ENCODE data around the gene UBE2F. TPM values are rescaled to one million over a fixed set of nuclear protein-coding genes. Genes with fewer than 3 reads are reported as not detected.

The UBE2F gene
- total RNA-seq, 1 donor from 2014 or later = 62.3 TPM

DNA sequence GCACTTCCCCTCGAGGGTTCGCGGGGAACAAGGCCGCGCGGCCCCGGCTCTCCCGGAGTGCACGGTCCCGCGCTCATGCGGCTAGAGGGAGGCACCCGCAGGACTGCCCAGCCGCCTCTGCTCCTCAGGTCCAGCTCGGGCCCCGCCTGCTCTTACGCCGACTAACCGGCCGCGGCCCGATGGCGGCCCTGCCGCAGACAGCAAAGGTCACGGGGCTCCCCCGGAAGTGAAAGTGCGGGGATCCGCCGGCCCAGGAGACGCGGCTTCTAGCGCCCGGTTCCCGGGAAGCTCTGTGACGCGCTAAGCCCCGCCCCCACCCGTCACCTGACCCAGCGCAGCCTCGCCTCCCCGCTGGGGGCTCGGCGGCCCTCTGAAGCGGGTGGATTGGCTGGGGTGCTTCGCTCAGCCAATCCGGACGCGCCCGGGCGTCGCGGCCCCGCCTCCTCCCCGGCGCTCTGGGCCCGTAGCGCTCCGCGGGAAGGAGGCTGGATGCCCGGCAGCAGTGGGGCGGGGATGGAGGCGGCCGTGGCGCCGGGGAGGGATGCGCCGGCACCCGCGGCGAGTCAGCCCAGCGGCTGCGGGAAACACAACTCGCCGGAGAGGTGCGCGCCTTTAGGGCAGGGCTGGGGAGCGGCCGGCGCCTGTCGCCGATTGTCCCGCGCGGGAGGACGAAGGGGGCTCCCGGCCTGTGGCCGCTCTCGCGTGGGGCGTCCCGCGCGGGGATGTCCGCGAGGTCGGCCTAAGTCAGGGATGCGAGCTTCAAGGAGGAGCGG is 93.9 kb downstream of the UBE2F start, which contains the start of gene SCLY:
TSS of gene SCLY (plus strand) at position 460 of the 773 bp plus-strand sequence. CDS start at position 514, 54 bp downstream.
- peak; percentile 78 for DNase-seq (ENCODE audit: low read depth)
- Histone ChIP-seq H3K27me3 (ENCODE audit: control insufficient read depth, insufficient read depth, low read length) (no peaks in the 10 kb centered on the region), H3K4me3 (ENCODE audit: low read depth, low read length) (peak within 1 kb of the TSS; percentile 99), H3K36me3 (ENCODE audit: control insufficient read depth, insufficient read depth, low read length) (no peaks in the 10 kb centered on the region)
- TF ChIP-seq, protein P1, sequence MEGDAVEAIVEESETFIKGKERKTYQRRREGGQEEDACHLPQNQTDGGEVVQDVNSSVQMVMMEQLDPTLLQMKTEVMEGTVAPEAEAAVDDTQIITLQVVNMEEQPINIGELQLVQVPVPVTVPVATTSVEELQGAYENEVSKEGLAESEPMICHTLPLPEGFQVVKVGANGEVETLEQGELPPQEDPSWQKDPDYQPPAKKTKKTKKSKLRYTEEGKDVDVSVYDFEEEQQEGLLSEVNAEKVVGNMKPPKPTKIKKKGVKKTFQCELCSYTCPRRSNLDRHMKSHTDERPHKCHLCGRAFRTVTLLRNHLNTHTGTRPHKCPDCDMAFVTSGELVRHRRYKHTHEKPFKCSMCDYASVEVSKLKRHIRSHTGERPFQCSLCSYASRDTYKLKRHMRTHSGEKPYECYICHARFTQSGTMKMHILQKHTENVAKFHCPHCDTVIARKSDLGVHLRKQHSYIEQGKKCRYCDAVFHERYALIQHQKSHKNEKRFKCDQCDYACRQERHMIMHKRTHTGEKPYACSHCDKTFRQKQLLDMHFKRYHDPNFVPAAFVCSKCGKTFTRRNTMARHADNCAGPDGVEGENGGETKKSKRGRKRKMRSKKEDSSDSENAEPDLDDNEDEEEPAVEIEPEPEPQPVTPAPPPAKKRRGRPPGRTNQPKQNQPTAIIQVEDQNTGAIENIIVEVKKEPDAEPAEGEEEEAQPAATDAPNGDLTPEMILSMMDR (IDR thresholded peaks at IDR 0.05; ENCODE audit: insufficient read depth, low read length, poor library complexity, severe bottlenecking) = no peak

DNA sequence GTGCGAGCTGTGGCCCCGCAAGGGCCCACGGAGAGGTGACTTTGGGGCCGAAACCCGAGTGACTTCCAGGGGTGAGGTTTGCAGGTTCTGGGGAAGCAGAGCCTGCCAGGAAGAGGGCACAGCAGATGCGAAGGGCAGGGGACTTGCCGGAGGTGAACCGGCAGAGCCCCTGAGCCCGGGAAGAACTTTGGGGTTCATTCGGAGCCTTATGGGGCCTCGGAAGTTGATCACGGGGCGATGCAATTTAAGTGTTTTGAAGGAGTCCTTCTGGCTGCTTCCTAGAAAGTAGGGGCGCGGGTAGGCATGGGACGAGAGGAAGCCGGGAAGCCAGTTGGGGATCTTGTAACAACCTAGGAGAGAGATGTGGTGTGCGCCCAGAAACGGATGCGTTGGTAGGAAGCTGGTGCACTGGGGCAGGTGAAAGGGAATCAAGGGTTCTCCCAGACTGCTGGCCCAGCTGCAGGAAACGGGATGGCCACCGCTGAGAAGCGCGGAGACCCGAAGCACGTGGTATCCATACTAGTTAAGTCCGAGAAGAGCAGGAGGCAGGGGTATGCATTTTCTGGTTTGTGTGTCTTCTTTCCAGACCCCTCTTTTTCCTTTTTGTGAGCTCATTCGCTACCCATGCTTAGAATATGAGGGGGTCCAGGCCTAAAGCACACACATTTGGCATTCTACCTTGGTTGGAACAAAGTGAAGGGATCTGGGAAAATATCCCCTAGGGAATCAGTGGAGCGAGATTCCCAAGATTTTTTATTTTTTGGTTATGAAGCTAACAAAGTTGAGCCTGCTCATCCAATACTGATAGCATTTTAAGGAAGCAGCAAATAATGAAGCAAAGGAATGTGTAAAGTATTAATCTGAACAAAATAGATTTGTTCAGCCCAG is 94.7 kb downstream of the UBE2F start:
- H3K4me3 ChIP-seq (ENCODE audit: low read depth, low read length) = peak overlapping the region; percentile 99
- no peaks in the 10 kb centered on the region for H3K27me3 ChIP-seq (ENCODE audit: control insufficient read depth, insufficient read depth, low read length)
- DNase-seq (ENCODE audit: low read depth) = no peak
- H3K36me3 ChIP-seq (ENCODE audit: control insufficient read depth, insufficient read depth, low read length) = no peaks in the 10 kb centered on the region
- TF ChIP-seq, protein P1 (IDR thresholded peaks at IDR 0.05; ENCODE audit: insufficient read depth, low read length, poor library complexity, severe bottlenecking) = no peak

DNA sequence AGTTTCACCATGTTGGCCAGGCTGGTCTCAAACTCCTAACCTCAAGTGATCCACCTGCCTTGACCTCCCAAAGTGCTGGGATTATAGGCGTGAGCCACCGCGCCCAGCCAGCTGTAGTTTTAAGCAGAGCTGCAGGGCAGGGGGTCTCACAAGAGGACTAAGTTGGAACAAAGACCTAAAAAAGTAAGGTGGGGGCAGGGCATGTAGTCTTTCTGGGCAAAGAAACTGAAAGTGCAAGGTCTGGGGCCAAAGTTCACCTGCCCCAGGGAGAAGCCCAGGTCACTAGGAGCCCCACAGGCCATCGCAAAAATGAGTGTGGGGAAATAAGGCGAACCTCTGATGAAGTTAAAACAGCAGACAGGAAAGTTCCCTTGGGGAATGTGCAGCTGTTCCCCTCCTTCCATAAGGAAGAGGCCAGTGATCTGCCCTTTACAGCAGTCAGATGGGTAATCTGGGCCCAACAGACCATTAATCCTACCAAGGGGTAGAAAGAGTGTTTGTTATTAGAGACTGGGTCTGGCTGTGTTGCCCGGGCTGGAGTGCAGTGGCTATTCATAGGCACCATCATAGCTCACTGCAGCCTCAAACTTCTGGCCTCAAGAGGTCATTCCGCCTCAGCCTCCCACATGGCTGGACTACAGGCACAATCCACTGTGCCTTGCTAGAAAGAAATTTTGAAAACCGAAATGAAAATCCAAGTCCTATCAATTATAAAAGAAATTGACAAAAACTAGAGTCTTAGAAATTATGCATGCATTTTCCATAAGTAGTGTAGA is 96.8 kb downstream of the UBE2F start:
- Histone ChIP-seq H3K36me3 (ENCODE audit: control insufficient read depth, insufficient read depth, low read length) (no peaks in the 10 kb centered on the region), H3K27me3 (ENCODE audit: control insufficient read depth, insufficient read depth, low read length) (no peaks in the 10 kb centered on the region), H3K4me3 (ENCODE audit: low read depth, low read length) (no peak overlapping the region)
- TF ChIP-seq, protein P1 (IDR thresholded peaks at IDR 0.05; ENCODE audit: insufficient read depth, low read length, poor library complexity, severe bottlenecking) = no peak
- DNase-seq (ENCODE audit: low read depth) = no peak

GRCh38 chr2:238064376-238064775 is 97.6 kb downstream of the UBE2F start:
- no peak for DNase-seq (ENCODE audit: low read depth)
- H3K36me3 ChIP-seq (ENCODE audit: control insufficient read depth, insufficient read depth, low read length) = no peaks in the 10 kb centered on the region
- TF ChIP-seq, protein P1 (IDR thresholded peaks at IDR 0.05; ENCODE audit: insufficient read depth, low read length, poor library complexity, severe bottlenecking) = no peak
- H3K4me3 ChIP-seq (ENCODE audit: low read depth, low read length) = no peak overlapping the region
- no peaks in the 10 kb centered on the region for H3K27me3 ChIP-seq (ENCODE audit: control insufficient read depth, insufficient read depth, low read length)

DNA sequence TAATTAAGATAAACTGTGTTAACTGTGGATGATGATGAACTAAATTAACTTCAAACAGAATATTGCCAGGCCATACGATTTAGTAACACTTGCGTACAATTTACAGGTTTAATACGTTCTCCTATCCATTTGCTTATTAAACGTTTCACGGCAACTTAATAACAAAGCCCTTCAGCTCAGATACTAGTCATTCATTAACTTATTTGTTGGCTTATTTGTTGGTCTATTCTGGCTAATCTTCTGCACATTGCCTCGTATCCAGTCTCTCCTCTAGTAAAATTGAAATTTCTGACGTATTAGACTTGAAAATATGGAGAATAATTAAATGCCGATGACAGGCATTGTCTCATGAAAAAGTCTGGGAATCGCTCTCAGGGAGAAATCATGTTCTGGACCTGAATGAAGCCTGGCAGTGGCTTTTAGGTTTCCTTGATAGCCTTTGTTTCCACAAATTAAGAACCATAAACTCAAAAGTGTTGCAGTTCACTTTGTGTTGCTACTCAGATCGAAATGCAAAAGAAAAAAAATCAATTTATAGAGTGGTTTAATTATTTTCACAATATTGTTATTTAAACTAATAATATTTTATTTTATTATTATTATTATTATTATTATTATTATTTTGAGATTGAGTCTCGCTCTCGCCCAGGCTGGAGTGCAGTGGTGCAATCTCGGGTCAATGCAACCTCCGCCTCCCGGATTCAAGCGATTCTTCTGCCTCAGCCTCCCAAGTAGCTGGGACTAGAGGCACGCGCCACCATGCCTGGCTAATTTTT is 98.4 kb downstream of the UBE2F start:
- no peak for DNase-seq (ENCODE audit: low read depth)
- H3K4me3 ChIP-seq (ENCODE audit: low read depth, low read length) = no peak overlapping the region
- no peaks in the 10 kb centered on the region for H3K27me3 ChIP-seq (ENCODE audit: control insufficient read depth, insufficient read depth, low read length)
- TF ChIP-seq, protein P1 (IDR thresholded peaks at IDR 0.05; ENCODE audit: insufficient read depth, low read length, poor library complexity, severe bottlenecking) = no peak
- no peaks in the 10 kb centered on the region for H3K36me3 ChIP-seq (ENCODE audit: control insufficient read depth, insufficient read depth, low read length)
